ENCODE measurements around the gene ADAMTS17. TPM values are rescaled to one million over a fixed set of nuclear protein-coding genes. Genes with fewer than 3 reads are reported as not detected.
A peak's percentile ranks its signal among the peaks of the same experiment; 100 is the strongest.

The ADAMTS17 gene, protein sequence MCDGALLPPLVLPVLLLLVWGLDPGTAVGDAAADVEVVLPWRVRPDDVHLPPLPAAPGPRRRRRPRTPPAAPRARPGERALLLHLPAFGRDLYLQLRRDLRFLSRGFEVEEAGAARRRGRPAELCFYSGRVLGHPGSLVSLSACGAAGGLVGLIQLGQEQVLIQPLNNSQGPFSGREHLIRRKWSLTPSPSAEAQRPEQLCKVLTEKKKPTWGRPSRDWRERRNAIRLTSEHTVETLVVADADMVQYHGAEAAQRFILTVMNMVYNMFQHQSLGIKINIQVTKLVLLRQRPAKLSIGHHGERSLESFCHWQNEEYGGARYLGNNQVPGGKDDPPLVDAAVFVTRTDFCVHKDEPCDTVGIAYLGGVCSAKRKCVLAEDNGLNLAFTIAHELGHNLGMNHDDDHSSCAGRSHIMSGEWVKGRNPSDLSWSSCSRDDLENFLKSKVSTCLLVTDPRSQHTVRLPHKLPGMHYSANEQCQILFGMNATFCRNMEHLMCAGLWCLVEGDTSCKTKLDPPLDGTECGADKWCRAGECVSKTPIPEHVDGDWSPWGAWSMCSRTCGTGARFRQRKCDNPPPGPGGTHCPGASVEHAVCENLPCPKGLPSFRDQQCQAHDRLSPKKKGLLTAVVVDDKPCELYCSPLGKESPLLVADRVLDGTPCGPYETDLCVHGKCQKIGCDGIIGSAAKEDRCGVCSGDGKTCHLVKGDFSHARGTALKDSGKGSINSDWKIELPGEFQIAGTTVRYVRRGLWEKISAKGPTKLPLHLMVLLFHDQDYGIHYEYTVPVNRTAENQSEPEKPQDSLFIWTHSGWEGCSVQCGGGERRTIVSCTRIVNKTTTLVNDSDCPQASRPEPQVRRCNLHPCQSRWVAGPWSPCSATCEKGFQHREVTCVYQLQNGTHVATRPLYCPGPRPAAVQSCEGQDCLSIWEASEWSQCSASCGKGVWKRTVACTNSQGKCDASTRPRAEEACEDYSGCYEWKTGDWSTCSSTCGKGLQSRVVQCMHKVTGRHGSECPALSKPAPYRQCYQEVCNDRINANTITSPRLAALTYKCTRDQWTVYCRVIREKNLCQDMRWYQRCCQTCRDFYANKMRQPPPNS
- total RNA-seq, result 0.47 and 1.1 TPM in 2 replicates

DNA sequence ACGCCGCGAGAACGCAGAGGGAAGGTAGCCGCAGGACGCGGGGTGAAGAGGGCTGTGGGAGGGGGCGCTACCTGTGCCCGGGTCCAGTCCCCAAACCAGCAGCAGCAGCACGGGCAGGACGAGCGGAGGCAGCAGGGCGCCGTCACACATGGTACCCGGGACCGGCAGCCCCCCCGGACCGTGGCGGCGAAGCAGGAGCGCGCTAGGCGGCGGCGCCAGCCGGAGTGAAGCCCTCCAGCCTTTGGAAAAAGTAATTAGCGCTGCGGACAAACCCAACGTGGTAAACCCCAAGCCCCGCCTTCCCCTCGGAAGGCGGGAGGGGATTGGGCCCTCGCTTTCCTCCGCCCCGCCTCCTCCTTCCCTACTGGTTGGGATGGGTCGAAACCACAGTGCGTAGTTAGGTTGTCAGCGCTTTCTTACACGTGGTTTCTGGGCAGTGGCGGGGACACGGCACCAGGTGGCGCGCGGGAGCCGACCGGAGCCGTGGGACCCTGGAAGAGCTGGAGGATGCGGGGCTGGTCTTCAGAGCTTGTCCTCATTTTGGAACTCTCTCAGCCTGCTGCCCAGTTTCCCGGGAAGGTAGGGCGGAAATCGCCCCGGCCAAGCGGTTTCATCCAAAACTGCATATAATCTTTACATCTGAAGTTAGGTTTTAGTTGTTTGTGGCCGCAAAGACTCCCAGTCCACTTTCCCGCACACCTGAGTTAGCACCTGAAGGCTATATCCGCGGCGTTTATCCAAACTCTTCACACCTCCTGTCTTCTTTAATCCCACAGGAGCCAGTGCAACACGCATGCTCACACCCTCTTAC is at the start of gene ADAMTS17:
ADAMTS17 (minus strand) TSS at position 226 of the 811 bp plus-strand sequence; CDS start at position 150, 76 bp downstream.
- DNase-seq, result peak; percentile 98
- peaks cover 46% of the 10 kb centered on the region for H3K27me3 Mint-ChIP-seq
- no peaks in the 10 kb centered on the region for H3K36me3 Mint-ChIP-seq (ENCODE audit: low read depth)
- H3K27ac Mint-ChIP-seq, result no peak within 1 kb of the TSS
- H3K9me3 Mint-ChIP-seq, result no peaks in the 10 kb centered on the region
- intact Hi-C loops (cut with micrococcal nuclease), result loop anchor here (1.0 to 10.0 kb wide), 5 partner anchors 8 to 1067 kb away; partner anchors contain the start of genes ASB7, LINS1 and SELENOS
- peaks cover 17% of the 10 kb centered on the region for H3K4me1 Mint-ChIP-seq
- peak within 1 kb of the TSS; percentile 70 for H3K4me3 Mint-ChIP-seq

DNA sequence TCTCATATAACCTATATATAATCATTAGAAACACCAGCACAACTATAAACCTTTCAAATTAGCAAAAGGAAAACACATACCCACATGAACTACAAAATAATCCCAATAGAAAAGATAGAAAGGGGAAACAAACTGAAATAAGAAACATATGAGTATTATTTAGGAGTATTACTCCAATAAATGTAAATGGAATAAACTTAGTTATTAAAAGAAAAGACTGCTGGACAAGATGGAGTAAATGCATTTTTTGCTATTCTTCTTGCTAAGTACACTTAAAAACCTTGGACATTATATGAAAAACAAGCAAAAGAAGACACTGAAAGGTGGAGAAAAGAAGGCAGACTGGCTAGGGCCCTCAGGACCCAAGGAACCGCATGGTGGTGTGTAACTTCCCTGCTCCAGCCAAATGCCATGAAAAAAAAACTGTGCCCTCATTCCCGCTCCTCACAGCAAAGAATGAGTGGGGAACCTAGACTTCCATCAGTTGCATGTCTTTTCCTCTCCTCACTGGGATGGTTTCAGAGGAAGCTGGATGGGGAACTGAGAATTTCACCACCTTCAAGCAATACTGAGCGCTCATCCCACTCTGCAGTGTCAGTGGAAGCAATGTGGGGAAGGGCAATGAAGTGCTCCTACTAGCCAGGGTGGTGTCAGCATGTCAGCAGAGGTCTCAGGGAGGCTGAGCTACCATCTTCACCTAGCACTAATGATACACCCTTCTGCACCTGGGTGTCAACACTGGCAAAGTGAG is 43.7 kb upstream of the ADAMTS17 start:
- intact Hi-C loops (cut with micrococcal nuclease), result no loop called here
- no peak for DNase-seq
- Mint-ChIP-seq H3K27me3 (no peaks in the 10 kb centered on the region), H3K27ac (no peak overlapping the region), H3K4me3 (no peak overlapping the region), H3K9me3 (peaks cover 4% of the 10 kb centered on the region), H3K4me1 (no peaks in the 10 kb centered on the region), H3K36me3 (ENCODE audit: low read depth) (no peaks in the 10 kb centered on the region)

DNA sequence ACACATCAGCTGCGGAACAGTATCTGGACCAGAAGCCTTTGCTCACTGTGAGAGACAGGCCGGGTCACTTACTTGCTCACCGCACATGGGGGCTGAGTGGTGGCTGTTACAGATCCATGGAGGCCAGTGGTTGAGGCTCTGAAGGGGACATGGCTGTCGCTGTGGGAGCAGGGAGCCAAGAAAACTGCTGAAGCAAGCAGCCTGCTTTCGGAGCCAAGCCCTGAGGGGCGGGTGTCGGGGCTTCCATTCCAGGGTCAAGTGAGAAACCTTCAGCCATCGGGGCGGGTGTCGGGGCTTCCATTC is 42.3 kb upstream of the ADAMTS17 start:
- H3K4me1 Mint-ChIP-seq, result no peaks in the 10 kb centered on the region
- no peak overlapping the region for H3K4me3 Mint-ChIP-seq
- no peaks in the 10 kb centered on the region for H3K36me3 Mint-ChIP-seq (ENCODE audit: low read depth)
- intact Hi-C loops (cut with micrococcal nuclease), result no loop called here
- H3K9me3 Mint-ChIP-seq, result peaks cover 4% of the 10 kb centered on the region
- no peak for DNase-seq
- no peaks in the 10 kb centered on the region for H3K27me3 Mint-ChIP-seq
- H3K27ac Mint-ChIP-seq, result no peak overlapping the region

DNA sequence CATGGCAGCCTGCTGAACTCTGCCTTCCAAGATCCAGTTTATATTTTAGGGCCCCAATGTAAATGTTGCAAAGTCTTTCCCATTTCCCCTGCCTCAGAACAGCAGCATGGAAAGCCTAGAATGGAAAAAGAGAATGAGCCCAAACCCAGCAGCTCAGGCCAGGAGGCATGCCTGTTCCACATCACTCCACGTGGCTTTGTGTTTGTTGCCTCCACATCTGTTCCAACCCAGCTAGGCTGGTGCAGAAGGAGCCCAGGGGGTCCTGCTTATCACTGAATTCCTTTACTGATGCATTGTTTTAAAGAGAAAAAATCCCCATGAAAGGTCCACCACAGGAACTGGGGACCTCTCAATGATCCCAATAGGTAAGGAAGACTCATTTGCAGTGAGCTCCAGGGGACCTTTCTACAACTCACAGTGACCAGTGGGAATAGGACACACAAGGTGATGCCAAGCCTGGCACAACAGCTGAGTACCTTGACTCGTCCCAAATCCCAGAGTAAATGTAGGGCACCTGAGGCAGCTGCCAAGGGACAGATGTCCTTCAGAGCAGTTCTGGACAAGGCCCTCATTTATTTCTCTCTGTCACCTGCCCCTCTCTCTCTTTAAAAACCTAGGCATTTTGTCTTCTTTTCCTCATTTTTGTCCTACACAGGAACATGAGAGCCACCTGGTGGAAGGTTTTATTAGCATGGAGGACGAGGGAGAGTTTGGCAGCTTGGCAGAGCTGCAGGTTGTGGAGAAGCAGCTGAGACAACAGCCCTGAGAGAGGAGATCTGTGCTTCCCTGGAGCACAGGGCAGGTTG is 41.7 kb upstream of the ADAMTS17 start:
- Mint-ChIP-seq H3K4me3 (no peak overlapping the region), H3K4me1 (no peaks in the 10 kb centered on the region), H3K27ac (no peak overlapping the region), H3K27me3 (no peaks in the 10 kb centered on the region), H3K36me3 (ENCODE audit: low read depth) (no peaks in the 10 kb centered on the region), H3K9me3 (peaks cover 4% of the 10 kb centered on the region)
- intact Hi-C loops (cut with micrococcal nuclease), result no loop called here
- DNase-seq, result peak; percentile 71

DNA sequence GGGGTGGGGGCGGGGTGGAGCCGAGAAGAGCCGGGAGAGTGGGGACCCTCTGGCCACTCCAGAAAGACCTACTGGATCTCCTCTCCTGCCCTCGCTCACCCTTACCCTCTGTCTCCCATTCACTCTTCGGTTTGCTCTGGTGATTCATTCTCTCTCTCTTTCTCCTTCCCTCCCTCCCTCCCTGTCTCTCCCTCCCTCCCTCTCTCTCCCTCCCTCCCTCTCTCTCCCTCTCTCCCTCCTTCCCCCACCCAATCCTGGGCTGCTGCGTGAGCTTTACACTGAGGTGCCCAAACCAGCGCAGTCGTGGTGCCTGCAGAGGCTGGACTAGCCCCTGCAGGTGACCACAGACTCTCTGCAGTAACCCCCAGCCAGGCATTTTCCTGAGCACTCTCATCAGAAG is 32.2 kb upstream of the ADAMTS17 start:
- DNase-seq, result no peak
- peaks cover 2% of the 10 kb centered on the region for H3K36me3 Mint-ChIP-seq (ENCODE audit: low read depth)
- intact Hi-C loops (cut with micrococcal nuclease), result no loop called here
- no peak overlapping the region for H3K4me3 Mint-ChIP-seq
- H3K27ac Mint-ChIP-seq, result no peak overlapping the region
- H3K4me1 Mint-ChIP-seq, result no peaks in the 10 kb centered on the region
- peaks cover 9% of the 10 kb centered on the region for H3K9me3 Mint-ChIP-seq
- H3K27me3 Mint-ChIP-seq, result peaks cover 44% of the 10 kb centered on the region

DNA sequence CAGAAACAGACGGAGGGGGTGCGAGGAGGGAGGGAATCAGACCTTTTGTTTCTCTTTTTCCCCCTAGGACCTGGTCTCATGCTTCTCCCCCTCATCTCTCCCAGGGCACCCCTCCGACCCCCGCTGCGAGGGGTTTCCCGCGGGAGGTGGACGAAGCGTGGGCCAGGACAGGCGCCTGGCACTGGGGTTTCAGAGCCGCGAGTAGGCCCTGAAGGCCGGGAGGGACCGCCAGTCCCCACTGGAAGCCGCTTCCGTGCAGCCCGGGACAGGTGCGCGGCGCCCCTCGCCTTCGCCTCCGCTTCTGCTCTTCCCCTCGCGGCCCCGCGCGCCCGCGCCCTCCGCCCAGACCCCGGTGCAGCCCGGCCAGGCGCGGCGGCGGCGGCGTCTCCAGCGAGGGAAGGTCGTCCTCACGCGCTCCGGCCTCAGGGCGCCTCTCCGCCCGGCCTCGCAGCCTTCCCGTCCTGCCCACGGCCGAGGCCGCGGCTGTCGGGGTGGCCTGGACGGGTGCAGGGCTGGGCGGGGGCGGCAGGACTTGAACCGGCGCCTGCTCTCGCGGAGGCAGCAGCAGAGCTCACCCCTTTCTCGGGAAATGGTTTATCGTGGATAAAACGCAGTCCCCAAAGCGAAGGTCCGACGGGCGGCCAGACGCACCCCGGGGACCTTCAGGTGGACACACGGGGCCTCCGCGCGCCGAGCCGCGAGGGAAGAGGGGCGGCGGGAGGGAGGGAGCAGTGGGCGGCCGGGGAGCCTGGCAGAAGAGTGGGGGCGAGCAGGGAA is 31.5 kb upstream of the ADAMTS17 start:
- Mint-ChIP-seq H3K36me3 (ENCODE audit: low read depth) (peaks cover 2% of the 10 kb centered on the region), H3K27ac (no peak overlapping the region), H3K9me3 (peaks cover 9% of the 10 kb centered on the region), H3K4me1 (no peaks in the 10 kb centered on the region), H3K4me3 (no peak overlapping the region), H3K27me3 (peaks cover 44% of the 10 kb centered on the region)
- no peak for DNase-seq
- intact Hi-C loops (cut with micrococcal nuclease), result no loop called here

DNA sequence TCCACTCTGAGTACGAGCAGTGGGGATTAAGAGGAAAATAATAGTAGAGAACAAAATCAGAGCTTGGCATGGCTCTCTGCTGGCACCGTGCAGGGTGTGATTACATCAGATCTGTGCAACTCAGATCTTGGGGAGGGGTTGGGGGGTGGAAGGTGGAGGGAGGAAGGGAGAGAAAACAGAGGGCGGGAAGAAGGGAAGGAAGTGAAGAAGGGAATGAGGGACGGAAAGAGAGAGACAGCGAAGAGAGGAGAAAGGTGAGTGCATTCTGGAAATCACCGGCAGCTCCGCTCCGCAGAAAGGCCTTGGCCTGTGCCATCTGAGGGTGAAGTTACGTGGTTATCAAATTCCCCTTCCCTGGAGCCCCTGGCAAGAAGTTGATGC is 31.0 kb upstream of the ADAMTS17 start:
- Mint-ChIP-seq H3K27ac (no peak overlapping the region), H3K4me3 (no peak overlapping the region), H3K4me1 (no peaks in the 10 kb centered on the region), H3K36me3 (ENCODE audit: low read depth) (peaks cover 2% of the 10 kb centered on the region), H3K27me3 (peaks cover 44% of the 10 kb centered on the region), H3K9me3 (peaks cover 9% of the 10 kb centered on the region)
- intact Hi-C loops (cut with micrococcal nuclease), result no loop called here
- DNase-seq, result no peak

DNA sequence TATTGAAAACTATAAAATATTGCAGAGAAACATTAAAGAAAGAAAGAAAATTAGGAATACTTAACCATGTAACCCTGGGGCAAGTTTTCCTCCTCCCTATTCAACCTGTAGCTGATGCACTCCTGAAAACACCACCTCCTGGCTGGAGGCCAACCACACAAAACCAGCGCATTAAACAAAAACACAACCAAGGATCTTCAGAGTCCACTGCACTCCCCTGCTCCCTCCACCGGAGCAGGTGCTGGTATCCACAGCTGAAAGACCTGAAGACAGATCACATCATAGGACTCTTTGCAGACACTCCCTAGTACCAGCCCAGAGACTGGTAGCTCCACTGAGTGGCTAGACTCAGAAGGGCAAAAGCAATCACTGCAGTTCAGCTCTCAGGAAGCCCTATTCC is 13.6 kb upstream of the ADAMTS17 start:
- Mint-ChIP-seq H3K27me3 (peaks cover 57% of the 10 kb centered on the region), H3K4me1 (peaks cover 1% of the 10 kb centered on the region), H3K36me3 (ENCODE audit: low read depth) (no peaks in the 10 kb centered on the region), H3K27ac (no peak overlapping the region), H3K9me3 (no peaks in the 10 kb centered on the region), H3K4me3 (no peak overlapping the region)
- DNase-seq, result no peak
- intact Hi-C loops (cut with micrococcal nuclease), result no loop called here

DNA sequence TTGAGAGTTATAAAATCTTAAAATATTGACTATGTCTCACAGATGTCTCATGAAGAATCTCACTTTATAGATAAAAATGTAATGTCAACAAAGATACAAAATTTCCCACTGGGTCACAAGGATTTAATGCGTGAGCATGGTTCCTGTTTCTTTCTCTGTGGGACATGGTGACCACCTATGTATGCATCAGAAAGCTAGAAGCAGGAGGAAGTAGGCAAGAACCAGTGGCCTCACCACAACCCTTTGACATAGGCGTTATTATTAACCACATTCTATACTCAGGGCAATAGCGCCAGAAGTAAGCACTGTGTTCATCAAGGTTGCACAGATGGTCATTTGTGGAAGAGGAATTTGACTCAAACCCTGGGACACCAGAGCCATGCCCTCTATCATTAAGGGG is 11.7 kb upstream of the ADAMTS17 start:
- peaks cover 6% of the 10 kb centered on the region for H3K4me1 Mint-ChIP-seq
- no peaks in the 10 kb centered on the region for H3K36me3 Mint-ChIP-seq (ENCODE audit: low read depth)
- peaks cover 43% of the 10 kb centered on the region for H3K27me3 Mint-ChIP-seq
- DNase-seq, result no peak
- no peaks in the 10 kb centered on the region for H3K9me3 Mint-ChIP-seq
- no peak overlapping the region for H3K27ac Mint-ChIP-seq
- intact Hi-C loops (cut with micrococcal nuclease), result no loop called here
- H3K4me3 Mint-ChIP-seq, result no peak overlapping the region

DNA sequence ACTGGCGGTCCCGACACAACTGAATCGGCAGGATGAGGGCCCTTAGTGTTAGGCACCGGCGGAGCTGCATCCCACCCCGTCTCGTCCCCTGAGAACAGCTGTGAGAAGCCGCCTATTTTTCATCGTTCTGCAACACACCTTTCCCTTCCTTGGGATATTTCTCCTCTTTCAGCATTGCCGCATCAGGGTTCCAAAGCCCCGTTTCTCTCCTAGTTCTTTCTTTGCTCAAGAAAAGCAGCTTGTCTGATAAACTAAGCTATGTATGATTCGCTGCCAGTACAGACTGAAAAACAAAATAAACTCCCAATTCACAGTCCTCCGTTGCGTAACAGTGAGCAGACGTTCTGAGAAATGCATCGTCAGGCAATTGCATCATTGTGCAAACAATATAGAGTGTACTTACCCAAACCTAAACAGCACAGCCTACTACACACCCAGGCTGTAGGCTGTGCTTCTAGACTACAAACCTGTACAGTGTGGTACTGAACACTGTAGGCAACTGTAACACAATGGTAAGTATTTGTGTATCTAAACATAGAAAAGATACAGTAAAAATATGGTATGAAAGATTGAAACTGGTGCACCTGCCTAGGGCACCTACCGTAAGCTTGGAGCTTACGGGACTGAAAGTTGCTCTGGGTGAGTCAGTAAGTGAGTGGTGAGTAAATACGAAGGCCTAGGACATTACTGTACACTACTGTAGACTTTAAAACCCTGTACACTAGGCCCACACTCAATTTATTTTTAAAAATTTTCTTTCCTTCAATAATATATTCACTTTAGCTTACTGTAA is 8.9 kb upstream of the ADAMTS17 start:
- intact Hi-C loops (cut with micrococcal nuclease), result loop anchor here (1.0 to 2.0 kb wide), 3 partner anchors 8 to 252 kb away; partner anchors contain the start of genes ASB7 and LINS1
- DNase-seq, result peak; percentile 54
- Mint-ChIP-seq H3K4me3 (peak overlapping the region; percentile 93), H3K27ac (peak overlapping the region; percentile 45), H3K9me3 (no peaks in the 10 kb centered on the region), H3K36me3 (ENCODE audit: low read depth) (no peaks in the 10 kb centered on the region), H3K27me3 (peaks cover 21% of the 10 kb centered on the region), H3K4me1 (peaks cover 6% of the 10 kb centered on the region)

Data from activated CD4-positive, alpha-beta T cell treated with anti-CD3 and anti-CD28 coated beads, Interleukin-2, amount 10 ng/mL, durations not matched to agents 24 days and 14 days (primary cell).